Measurements from ENCODE around the gene DAP.

DAP gene

DNA sequence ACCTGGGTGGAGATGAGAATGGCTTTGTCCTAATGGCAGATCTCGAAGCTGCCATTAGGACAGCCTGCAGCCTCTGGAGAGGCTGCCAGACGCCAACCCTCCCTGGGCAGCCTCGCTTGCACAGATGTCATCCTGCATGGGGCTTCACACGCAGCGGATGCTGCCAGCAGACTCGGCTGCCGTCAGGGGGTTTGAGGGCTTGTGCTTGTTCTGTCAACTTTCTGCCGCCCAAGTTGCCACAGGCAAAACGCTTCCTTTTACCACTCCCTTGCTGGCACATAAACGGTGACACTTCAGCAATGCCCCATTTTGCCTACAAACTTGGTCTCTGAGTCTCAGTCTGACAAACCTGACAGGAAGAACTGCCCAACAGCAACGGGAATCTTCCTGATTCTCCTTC, 24.7 kb downstream of the DAP start:
- no peak overlapping the region for H3K4me3 ChIP-seq (ENCODE audit: low read depth, low read length)
- TF ChIP-seq, protein P1, sequence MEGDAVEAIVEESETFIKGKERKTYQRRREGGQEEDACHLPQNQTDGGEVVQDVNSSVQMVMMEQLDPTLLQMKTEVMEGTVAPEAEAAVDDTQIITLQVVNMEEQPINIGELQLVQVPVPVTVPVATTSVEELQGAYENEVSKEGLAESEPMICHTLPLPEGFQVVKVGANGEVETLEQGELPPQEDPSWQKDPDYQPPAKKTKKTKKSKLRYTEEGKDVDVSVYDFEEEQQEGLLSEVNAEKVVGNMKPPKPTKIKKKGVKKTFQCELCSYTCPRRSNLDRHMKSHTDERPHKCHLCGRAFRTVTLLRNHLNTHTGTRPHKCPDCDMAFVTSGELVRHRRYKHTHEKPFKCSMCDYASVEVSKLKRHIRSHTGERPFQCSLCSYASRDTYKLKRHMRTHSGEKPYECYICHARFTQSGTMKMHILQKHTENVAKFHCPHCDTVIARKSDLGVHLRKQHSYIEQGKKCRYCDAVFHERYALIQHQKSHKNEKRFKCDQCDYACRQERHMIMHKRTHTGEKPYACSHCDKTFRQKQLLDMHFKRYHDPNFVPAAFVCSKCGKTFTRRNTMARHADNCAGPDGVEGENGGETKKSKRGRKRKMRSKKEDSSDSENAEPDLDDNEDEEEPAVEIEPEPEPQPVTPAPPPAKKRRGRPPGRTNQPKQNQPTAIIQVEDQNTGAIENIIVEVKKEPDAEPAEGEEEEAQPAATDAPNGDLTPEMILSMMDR (conservative IDR thresholded peaks at IDR 0.05; ENCODE audit: low read depth, low read length) = no peak
- DNase-seq (ENCODE audit: low read depth) = no peak

DNA sequence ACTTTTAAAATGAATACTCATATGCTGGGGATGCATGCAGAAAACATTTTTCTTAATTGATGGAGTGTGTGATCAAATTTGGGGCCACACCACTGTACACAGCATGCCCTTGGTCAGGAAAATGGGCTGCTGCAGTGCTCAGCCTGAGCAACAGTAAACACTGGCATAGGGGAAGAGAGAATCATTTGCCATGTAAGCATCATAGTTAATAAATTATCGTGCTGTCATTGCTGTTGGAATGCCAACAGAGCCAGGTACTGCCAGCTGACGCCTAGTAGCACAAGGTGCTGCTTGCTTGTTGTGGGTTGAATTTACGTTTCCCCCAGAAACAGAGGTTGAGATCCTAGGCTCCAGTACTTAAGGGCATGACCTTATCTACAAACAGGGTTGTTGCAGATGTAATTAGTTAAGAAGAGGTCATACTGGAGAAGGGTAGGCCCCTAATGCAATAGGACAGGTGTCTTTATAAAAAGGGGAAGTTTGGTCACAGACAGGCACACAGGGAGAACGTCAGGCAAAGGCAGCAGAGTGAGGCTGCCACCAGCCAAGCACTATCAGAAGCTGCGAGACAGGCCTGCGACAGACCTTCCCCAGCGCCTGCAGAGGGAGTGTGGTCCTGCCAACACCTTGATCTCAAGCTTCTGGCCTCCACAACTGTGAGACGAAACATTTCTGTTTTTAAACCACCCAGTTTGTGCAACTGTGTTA, 25.3 kb downstream of the DAP start:
- TF ChIP-seq, protein P1 (conservative IDR thresholded peaks at IDR 0.05; ENCODE audit: low read depth, low read length) = no peak
- DNase-seq (ENCODE audit: low read depth) = no peak
- no peak overlapping the region for H3K4me3 ChIP-seq (ENCODE audit: low read depth, low read length)

DNA sequence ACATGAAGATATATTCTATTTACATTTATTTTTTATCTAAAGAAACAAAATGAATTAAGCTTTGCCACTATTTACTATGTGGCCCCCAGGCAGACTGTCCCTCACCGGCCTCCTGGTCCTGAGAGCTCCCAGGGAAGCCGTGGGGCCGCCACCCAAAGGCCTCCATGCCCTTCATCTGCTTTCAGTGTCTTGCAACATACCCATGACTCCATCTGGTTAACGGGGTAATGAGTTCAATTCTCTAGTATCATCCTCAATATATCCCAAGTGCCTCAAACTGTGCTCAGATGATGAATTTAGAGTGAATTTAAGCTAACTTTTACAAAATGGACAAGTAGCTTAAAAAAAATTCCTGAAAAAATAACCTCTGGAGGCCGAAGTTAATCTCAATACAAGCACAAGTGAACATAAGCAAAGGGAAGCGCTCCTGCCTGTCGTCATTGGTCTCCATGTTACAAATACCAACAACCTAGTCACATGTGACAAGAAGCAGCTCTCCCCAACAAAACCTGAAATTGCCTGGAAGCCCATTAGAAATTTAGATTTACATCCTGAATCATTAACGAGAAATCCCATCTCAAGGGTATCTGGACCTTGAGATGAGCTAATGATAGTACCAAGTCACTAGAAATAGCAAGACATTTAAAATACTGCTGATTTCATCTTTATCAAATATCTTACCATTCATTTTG, 26.1 kb downstream of the DAP start:
- TF ChIP-seq, protein P1 (conservative IDR thresholded peaks at IDR 0.05; ENCODE audit: low read depth, low read length) = no peak
- no peak for DNase-seq (ENCODE audit: low read depth)
- no peak overlapping the region for H3K4me3 ChIP-seq (ENCODE audit: low read depth, low read length)

DNA sequence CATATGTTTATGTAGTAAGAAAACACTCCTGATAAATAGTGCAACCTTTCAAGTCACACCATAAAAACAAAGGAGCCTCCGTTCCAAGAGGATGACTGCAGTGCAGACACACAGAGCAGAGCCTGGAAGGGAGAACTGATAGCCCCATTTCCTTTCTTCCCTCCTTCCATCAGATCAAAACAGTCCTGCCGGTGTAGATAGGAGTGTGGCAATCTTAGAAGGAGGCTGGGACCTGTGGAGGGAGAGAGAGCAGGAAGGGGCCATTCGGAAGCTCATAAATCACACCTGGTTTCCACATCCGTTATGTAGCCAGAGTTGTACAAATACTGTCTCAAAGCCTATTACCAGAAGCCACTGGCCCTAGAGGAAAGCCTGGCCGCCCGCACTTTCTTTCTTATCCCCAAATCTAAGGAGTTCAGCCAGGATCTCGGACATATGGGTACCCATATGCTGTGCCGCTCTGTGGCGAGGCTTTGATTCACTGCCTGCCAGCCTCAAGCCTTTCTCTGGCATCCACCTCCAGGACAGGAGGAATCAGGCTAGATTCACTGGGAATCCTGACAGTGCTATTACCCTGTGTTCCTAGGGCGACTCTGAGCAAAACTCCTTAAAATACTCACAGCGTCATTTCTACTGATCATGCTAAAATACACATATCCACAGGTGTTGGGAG, 26.9 kb downstream of the DAP start:
- H3K4me3 ChIP-seq (ENCODE audit: low read depth, low read length) = no peak overlapping the region
- TF ChIP-seq, protein P1 (conservative IDR thresholded peaks at IDR 0.05; ENCODE audit: low read depth, low read length) = no peak
- no peak for DNase-seq (ENCODE audit: low read depth)

DNA sequence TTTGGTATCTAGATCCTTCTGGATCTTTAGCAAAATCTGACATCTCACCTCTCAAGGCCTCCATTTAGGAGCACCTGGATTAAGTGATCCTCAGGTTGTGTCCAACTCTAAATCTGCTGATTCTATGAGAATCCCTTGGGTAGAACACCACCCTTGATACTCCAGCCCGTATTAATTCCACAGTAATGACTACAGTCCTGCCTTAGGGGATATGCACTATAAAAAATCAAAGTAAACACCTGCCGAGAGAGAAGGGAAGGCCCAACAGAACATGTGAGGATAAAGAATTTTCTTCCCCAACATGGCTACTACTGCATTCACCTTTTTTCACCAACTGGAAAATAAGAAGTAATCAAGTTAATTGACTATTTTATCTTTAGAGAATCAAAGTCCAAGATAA, 27.6 kb downstream of the DAP start:
- DNase-seq (ENCODE audit: low read depth) = no peak
- no peak overlapping the region for H3K4me3 ChIP-seq (ENCODE audit: low read depth, low read length)
- TF ChIP-seq, protein P1 (conservative IDR thresholded peaks at IDR 0.05; ENCODE audit: low read depth, low read length) = no peak

DNA sequence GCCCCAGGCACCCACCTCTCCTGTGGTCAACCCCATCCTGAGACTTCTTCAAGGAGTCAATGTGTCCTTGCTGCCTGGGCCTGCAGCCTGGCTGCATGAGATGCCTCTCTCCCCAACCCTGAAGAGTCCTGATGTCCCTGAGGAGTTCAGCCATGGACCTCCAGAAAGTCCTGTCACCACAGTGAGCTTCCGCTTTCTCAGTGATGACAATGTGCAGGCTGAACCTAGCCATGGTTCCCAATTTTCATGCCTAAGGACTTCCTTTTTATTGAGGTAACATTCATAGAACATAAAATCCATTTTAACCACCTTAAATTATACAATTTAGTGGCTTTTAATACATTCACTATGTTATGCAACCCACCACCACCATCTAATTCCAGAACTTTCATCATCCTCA, 29.1 kb downstream of the DAP start:
- no peak for DNase-seq (ENCODE audit: low read depth)
- no peak overlapping the region for H3K4me3 ChIP-seq (ENCODE audit: low read depth, low read length)
- TF ChIP-seq, protein P1 (conservative IDR thresholded peaks at IDR 0.05; ENCODE audit: low read depth, low read length) = no peak
